Keratinocyte (primary cell): Measurements from ENCODE around the gene KIF3A. TPM values are rescaled to one million over a fixed set of nuclear protein-coding genes. Genes with fewer than 3 reads are reported as not detected.

Experiments
- DNase-seq: peaks from one replicate; pipeline ENCODE4 v3.0.0-alpha.2; 2011; ENCODE audit warnings: low read depth, missing footprints, low spot score
- FAIRE-seq: peaks from 2 replicates; lab custom pipeline; 2011; peaks lifted over from hg19 to GRCh38; lab: Jason Lieb, UNC
- H2AFZ ChIP-seq: 2 replicates; pipeline ENCODE4 v1.6.0; 2012; ENCODE audit warnings: low read length, control low read depth, inconsistent platforms; ENCODE audit not compliant: control insufficient read depth
- H3K27ac ChIP-seq: 2 replicates; pipeline ENCODE4 v1.5.1; 2011; ENCODE audit warnings: low read length; ENCODE audit not compliant: control insufficient read depth, insufficient read depth
- H3K27me3 ChIP-seq: 3 replicates; pipeline ENCODE4 v1.6.0; 2011; ENCODE audit warnings: low read length; ENCODE audit not compliant: control insufficient read depth, insufficient read depth; ENCODE audit errors: extremely low read depth
- H3K36me3 ChIP-seq, 2 experiments: 2 replicates in 1 of 2; 3 replicates in 1 of 2; pipeline ENCODE4 v1.5.1; 2011; ENCODE audit warnings: low read length in 2 of 2, mild to moderate bottlenecking in 1 of 2; ENCODE audit not compliant: control insufficient read depth in 2 of 2, insufficient read depth in 2 of 2; ENCODE audit errors: extremely low read depth in 1 of 2
- H3K4me1 ChIP-seq: 3 replicates; pipeline ENCODE4 v1.5.1; 2011; ENCODE audit warnings: low read length; ENCODE audit not compliant: control insufficient read depth, insufficient read depth; ENCODE audit errors: extremely low read depth
- H3K4me2 ChIP-seq: 3 replicates; pipeline ENCODE4 v1.6.0; 2011; ENCODE audit warnings: low read depth, low read length; ENCODE audit not compliant: control insufficient read depth, insufficient read depth; ENCODE audit errors: extremely low read depth
- H3K4me3 ChIP-seq, 3 experiments: fragments of 200-600 bp in 1 of 3; sonication (generic) in 1 of 3; 2 replicates in 2 of 3; 3 replicates in 1 of 3; pipeline ENCODE4 v1.5.1; 2011 to 2016; ENCODE audit warnings: low read length in 3 of 3, mild to moderate bottlenecking in 3 of 3, control low read depth in 2 of 3, inconsistent platforms in 1 of 3, low read depth in 1 of 3, mixed read lengths in 1 of 3, mixed run types in 1 of 3, moderate library complexity in 1 of 3; ENCODE audit not compliant: control insufficient read depth in 2 of 3, insufficient read depth in 2 of 3; ENCODE audit errors: extremely low read depth in 1 of 3
- H3K79me2 ChIP-seq: 2 replicates; pipeline ENCODE4 v1.6.0; 2012; ENCODE audit warnings: low read length; ENCODE audit not compliant: control insufficient read depth, insufficient read depth
- H3K9ac ChIP-seq: 3 replicates; pipeline ENCODE4 v1.6.0; 2011; ENCODE audit warnings: low read length; ENCODE audit not compliant: control insufficient read depth, insufficient read depth; ENCODE audit errors: extremely low read depth
- H3K9me1 ChIP-seq: 3 replicates; pipeline ENCODE4 v1.6.0; 2011; ENCODE audit warnings: low read length; ENCODE audit not compliant: control insufficient read depth, insufficient read depth; ENCODE audit errors: extremely low read depth
- H3K9me3 ChIP-seq: 2 replicates; pipeline ENCODE4 v1.5.1; 2012; ENCODE audit warnings: low read depth, low read length; ENCODE audit not compliant: control insufficient read depth
- H4K20me1 ChIP-seq: 3 replicates; pipeline ENCODE4 v1.6.0; 2011; ENCODE audit warnings: low read length; ENCODE audit not compliant: control insufficient read depth, insufficient read depth; ENCODE audit errors: extremely low read depth
- EZH2 ChIP-seq: IDR thresholded peaks from one replicate; pipeline ENCODE4 v1.6.1; 2012; ENCODE audit warnings: inconsistent platforms, mild to moderate bottlenecking, low read length, moderate library complexity
- dilution Hi-C: fragments of 300-500 bp; cut with MboI; formaldehyde crosslinking; loops from one replicate; pipeline ENCODE4 v1.7.0; 2020; ENCODE audit warnings: low sequenced_read_pairs; ENCODE audit not compliant: extremely low pct_ligation_motif_present
- polyA plus RNA-seq, 5 experiments: library from polyadenylated mRNA; depleted of rRNA in 3 of 5; stranded (reverse) in 3 of 5; stranded (forward) in 1 of 5; unstranded in 1 of 5; fragments of >200 nt; gene quantifications; 1 replicate in 1 of 5; 2 replicates in 3 of 5; 3 replicates in 1 of 5; pipeline versions ENCODE4 v1.2.1 to v1.2.3, GENCODE V29; 2011 to 2012; ENCODE audit warnings: missing spikeins in 2 of 5, low read depth in 1 of 5, low replicate concordance in 1 of 5
- TF ChIP-seq, protein P1 (sequence below), 3 experiments: IDR thresholded peaks in 1 of 3; conservative IDR thresholded peaks in 1 of 3; optimal IDR thresholded peaks in 1 of 3; 2 replicates in 2 of 3; 3 replicates in 1 of 3; pipeline versions ENCODE3 to v1.5.1; 2011; ENCODE audit warnings: low read length in 3 of 3, mild to moderate bottlenecking in 3 of 3, moderate library complexity in 2 of 3, control low read depth in 1 of 3, inconsistent platforms in 1 of 3; ENCODE audit not compliant: insufficient read depth in 2 of 3; ENCODE audit errors: extremely low read depth in 1 of 3

KIF3A gene
- polyA plus RNA-seq, 1 donor (not counting 4 experiments of a cell fraction or from before 2014, with no cell fraction given) = 15.4 TPM

DNA sequence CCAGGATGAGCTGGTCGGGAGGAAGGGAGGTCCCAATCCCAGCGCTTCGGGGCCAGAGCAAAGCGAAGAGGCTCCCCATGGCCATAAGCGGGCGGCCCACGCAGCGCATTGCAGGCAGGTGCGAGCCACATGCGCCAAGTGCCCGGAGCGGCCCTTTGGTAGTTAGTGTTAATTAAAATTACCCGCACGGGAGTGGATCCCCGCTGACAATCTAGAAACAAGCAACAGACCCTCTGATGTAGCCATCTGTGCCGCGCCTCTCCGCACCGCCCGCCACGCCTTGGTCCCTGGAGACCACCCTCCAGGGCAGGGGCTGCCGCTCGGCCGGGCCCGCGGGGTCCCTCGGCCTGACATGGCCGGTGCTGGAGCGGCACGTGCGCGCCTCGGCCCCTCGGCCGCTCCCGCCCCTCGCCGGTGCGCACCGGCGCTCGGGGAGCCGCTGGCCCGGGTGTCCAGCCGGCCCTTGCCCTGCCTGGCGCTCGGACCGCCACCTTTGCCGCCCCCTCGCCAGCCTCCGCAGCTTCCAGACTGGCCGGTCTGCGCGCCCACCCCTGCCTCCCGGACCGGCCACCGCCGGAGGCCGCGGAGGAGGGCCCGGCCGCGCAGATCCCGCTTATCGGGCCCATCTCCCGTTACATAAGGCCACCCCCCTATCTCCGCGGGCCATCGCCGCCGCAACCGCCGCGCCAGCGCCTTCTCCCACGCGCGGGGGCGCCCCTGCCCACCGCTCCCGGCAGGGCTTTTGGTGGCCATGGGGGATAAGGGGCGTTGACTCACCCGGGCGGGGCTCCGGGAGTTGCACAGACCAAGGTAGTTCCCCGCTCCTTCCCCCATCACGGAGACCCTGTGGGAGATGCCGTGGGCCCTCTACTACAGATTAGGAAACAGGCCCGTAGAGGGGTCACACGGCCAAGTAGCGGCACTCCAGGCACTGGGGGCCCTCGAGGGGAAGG is 81.2 kb downstream of the KIF3A start:
- Histone ChIP-seq H2AFZ (peak overlapping the region; percentile 30), H3K4me1 (peaks cover 3% of the 10 kb centered on the region), H3K9ac (no peak overlapping the region), H3K27ac (no peak overlapping the region), H3K27me3 (peaks cover 36% of the 10 kb centered on the region), H3K4me3 (peak overlapping the region in 2 of 3 experiments; percentile 48 to 54), H3K9me1 (no peaks in the 10 kb centered on the region), H3K79me2 (no peaks in the 10 kb centered on the region), H3K9me3 (no peaks in the 10 kb centered on the region), H3K36me3 (no peaks in the 10 kb centered on the region), H4K20me1 (no peaks in the 10 kb centered on the region), H3K4me2 (peak overlapping the region; percentile 81)
- DNase-seq (no peak), FAIRE-seq (no peak)
- dilution Hi-C loops = no loop called here
- TF ChIP-seq, protein P1, sequence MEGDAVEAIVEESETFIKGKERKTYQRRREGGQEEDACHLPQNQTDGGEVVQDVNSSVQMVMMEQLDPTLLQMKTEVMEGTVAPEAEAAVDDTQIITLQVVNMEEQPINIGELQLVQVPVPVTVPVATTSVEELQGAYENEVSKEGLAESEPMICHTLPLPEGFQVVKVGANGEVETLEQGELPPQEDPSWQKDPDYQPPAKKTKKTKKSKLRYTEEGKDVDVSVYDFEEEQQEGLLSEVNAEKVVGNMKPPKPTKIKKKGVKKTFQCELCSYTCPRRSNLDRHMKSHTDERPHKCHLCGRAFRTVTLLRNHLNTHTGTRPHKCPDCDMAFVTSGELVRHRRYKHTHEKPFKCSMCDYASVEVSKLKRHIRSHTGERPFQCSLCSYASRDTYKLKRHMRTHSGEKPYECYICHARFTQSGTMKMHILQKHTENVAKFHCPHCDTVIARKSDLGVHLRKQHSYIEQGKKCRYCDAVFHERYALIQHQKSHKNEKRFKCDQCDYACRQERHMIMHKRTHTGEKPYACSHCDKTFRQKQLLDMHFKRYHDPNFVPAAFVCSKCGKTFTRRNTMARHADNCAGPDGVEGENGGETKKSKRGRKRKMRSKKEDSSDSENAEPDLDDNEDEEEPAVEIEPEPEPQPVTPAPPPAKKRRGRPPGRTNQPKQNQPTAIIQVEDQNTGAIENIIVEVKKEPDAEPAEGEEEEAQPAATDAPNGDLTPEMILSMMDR (optimal IDR thresholded peaks at IDR 0.05 in 1 of 3, IDR thresholded peaks at IDR 0.05 in 1 of 3, conservative IDR thresholded peaks at IDR 0.05 in 1 of 3; ENCODE audit: extremely low read depth in 1 of 3, insufficient read depth in 2 of 3, low read length in 3 of 3) = peak in 1 of 3 experiments; percentile 44
- TF ChIP-seq EZH2 = peak; percentile 28

DNA sequence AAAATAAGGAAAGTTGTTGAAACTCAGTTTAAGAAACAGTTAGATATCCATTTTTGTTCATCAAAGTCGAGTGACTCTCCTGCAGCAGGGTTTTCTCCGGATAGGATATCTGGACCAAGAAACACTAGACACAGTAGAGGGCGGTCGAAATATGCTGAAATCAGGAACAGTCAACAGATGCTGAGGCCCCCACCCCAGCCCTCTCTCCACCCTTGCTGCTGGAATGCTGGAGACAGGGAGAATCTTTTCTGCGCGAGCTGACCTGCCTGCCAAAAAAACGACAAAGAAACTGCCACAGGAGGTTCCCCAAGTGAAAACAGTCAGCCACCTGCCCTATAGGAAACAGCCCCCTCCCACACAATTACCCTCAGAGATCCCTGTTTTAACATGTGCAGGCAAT is 83.6 kb downstream of the KIF3A start:
- no peak for FAIRE-seq

More for the DNA sequence above, 83.6 kb downstream of the KIF3A start:
- Histone ChIP-seq H3K36me3 (no peaks in the 10 kb centered on the region), H3K4me1 (peaks cover 3% of the 10 kb centered on the region), H3K4me3 (no peak overlapping the region), H3K9me1 (no peaks in the 10 kb centered on the region), H3K79me2 (no peaks in the 10 kb centered on the region), H3K27ac (no peak overlapping the region), H3K9ac (no peak overlapping the region), H3K27me3 (peaks cover 36% of the 10 kb centered on the region), H4K20me1 (no peaks in the 10 kb centered on the region), H2AFZ (no peak overlapping the region), H3K9me3 (no peaks in the 10 kb centered on the region), H3K4me2 (no peak overlapping the region)
- no peak for DNase-seq
- dilution Hi-C loops = no loop called here
- TF ChIP-seq, protein P1 (optimal IDR thresholded peaks at IDR 0.05 in 1 of 3, IDR thresholded peaks at IDR 0.05 in 1 of 3, conservative IDR thresholded peaks at IDR 0.05 in 1 of 3; ENCODE audit: extremely low read depth in 1 of 3, insufficient read depth in 2 of 3, low read length in 3 of 3) = no peak
- TF ChIP-seq EZH2 = no peak
